WTC11 (cell line): ENCODE measurements around the gene MFSD2A. TPM values are rescaled to one million over a fixed set of nuclear protein-coding genes. Genes with fewer than 3 reads are reported as not detected.

Experiments used
- ATAC-seq: fragments of 200-7000 bp; cut with Tn5 transposase; 2 replicates; pipeline ENCODE4 v1.10.0; 2021; ENCODE audit warnings: mild to moderate bottlenecking, moderate library complexity
- CTCF ChIA-PET: fragments of 300-600 bp; sonication (Branson Sonifier 250); formaldehyde crosslinking; loops from one replicate; lab custom pipeline; 2021; ENCODE audit warnings: antibody characterized with exemption; lab: Charles Lee
- POLR2A ChIA-PET: fragments of 350-600 bp; sonication (Branson Sonifier 250); formaldehyde crosslinking; loops from one replicate; lab custom pipeline; 2021; ENCODE audit warnings: antibody characterized with exemption; lab: Charles Lee
- DNase-seq: peaks from one replicate; pipeline ENCODE4 v3.0.0; 2021; ENCODE audit warnings: low spot score
- H3K27ac Mint-ChIP-seq: 2 replicates; pipeline ENCODE4 v1.8.0; 2021; ENCODE audit warnings: mixed read lengths
- H3K27me3 Mint-ChIP-seq: 2 replicates; pipeline ENCODE4 v1.8.0; 2021; ENCODE audit warnings: low read depth, mild to moderate bottlenecking, moderate library complexity, mixed read lengths
- H3K36me3 Mint-ChIP-seq: 2 replicates; pipeline ENCODE4 v1.8.0; 2021; ENCODE audit warnings: mixed read lengths
- H3K4me1 Mint-ChIP-seq: 2 replicates; pipeline ENCODE4 v1.8.0; 2022; ENCODE audit warnings: mixed read lengths
- H3K4me3 Mint-ChIP-seq: 2 replicates; pipeline ENCODE4 v1.8.0; 2021; ENCODE audit warnings: mild to moderate bottlenecking, moderate library complexity, mixed read lengths
- H3K9me3 Mint-ChIP-seq: 2 replicates; pipeline ENCODE4 v1.8.0; 2021; ENCODE audit warnings: mixed read lengths
- ATF2 ChIP-seq: sonication (generic); formaldehyde crosslinking; IDR thresholded peaks from 2 replicates; pipeline ENCODE4 v1.8.1; 2022; ENCODE audit warnings: low read depth, missing genetic modification reagents, borderline replicate concordance
- ATF3 ChIP-seq: sonication (generic); formaldehyde crosslinking; conservative IDR thresholded peaks from 2 replicates; pipeline ENCODE4 v1.8.1; 2022; ENCODE audit warnings: mild to moderate bottlenecking, missing genetic modification reagents
- ATF6 ChIP-seq: sonication (generic); formaldehyde crosslinking; IDR thresholded peaks from 2 replicates; pipeline ENCODE4 v1.8.1; 2023; ENCODE audit warnings: mild to moderate bottlenecking, missing genetic modification reagents
- CREM ChIP-seq: sonication (generic); formaldehyde crosslinking; IDR thresholded peaks from 2 replicates; pipeline ENCODE4 v1.8.1; 2022; ENCODE audit warnings: mild to moderate bottlenecking, missing genetic modification reagents, moderate library complexity
- CTCF ChIP-seq: fragments of 200-600 bp; IDR thresholded peaks from 2 replicates; pipeline ENCODE4 v1.8.0; 2022; ENCODE audit warnings: antibody characterized with exemption
- EMX1 ChIP-seq: fragments of 250-450 bp; sonication (Bioruptor Pico); IDR thresholded peaks from 2 replicates; pipeline ENCODE4 v1.8.0; 2021; ENCODE audit warnings: mild to moderate bottlenecking
- FOXK1 ChIP-seq: sonication (generic); formaldehyde crosslinking; IDR thresholded peaks from 2 replicates; pipeline ENCODE4 v1.8.0; 2022; ENCODE audit warnings: mild to moderate bottlenecking, moderate library complexity, missing genetic modification reagents
- FOXP1 ChIP-seq: sonication (generic); formaldehyde crosslinking; IDR thresholded peaks from 2 replicates; pipeline ENCODE4 v1.8.0; 2022; ENCODE audit warnings: missing genetic modification reagents, mild to moderate bottlenecking, moderate library complexity, borderline replicate concordance
- GTF2I ChIP-seq: fragments of 250-450 bp; sonication (Bioruptor Pico); conservative IDR thresholded peaks from 2 replicates; pipeline ENCODE4 v1.4.0; 2021; ENCODE audit warnings: mild to moderate bottlenecking
- JAZF1 ChIP-seq: fragments of 250-450 bp; sonication (Bioruptor Pico); IDR thresholded peaks from 2 replicates; pipeline ENCODE4 v1.9.0; 2021; ENCODE audit warnings: moderate library complexity, mild to moderate bottlenecking, inconsistent platforms
- KAT7 ChIP-seq: sonication (generic); formaldehyde crosslinking; IDR thresholded peaks from 2 replicates; pipeline ENCODE4 v1.8.1; 2023; ENCODE audit warnings: missing genetic modification reagents, mild to moderate bottlenecking, borderline replicate concordance
- MXD4 ChIP-seq: fragments of 250-450 bp; sonication (Bioruptor Pico); IDR thresholded peaks from 2 replicates; pipeline ENCODE4 v1.8.0; 2021; ENCODE audit warnings: mild to moderate bottlenecking, moderate library complexity, borderline replicate concordance
- NFE2L1 ChIP-seq: sonication (generic); formaldehyde crosslinking; IDR thresholded peaks from 2 replicates; pipeline ENCODE4 v1.8.1; 2023; ENCODE audit warnings: missing genetic modification reagents
- NFYB ChIP-seq: sonication (generic); formaldehyde crosslinking; conservative IDR thresholded peaks from 2 replicates; pipeline ENCODE4 v1.8.0; 2022; ENCODE audit warnings: low read depth, missing genetic modification reagents
- PRRX2 ChIP-seq: fragments of 250-450 bp; sonication (Bioruptor Pico); IDR thresholded peaks from 2 replicates; pipeline ENCODE4 v1.8.0; 2021; ENCODE audit warnings: mild to moderate bottlenecking
- SMAD4 ChIP-seq: sonication (generic); formaldehyde crosslinking; IDR thresholded peaks from 2 replicates; pipeline ENCODE4 v1.8.0; 2022; ENCODE audit warnings: mild to moderate bottlenecking, missing genetic modification reagents
- STAT6 ChIP-seq: sonication (generic); formaldehyde crosslinking; conservative IDR thresholded peaks from 2 replicates; pipeline ENCODE4 v1.8.1; 2023; ENCODE audit warnings: mild to moderate bottlenecking, low read depth, missing genetic modification reagents, moderate library complexity
- TCF7 ChIP-seq: sonication (generic); formaldehyde crosslinking; IDR thresholded peaks from 2 replicates; pipeline ENCODE4 v1.8.0; 2022; ENCODE audit warnings: mild to moderate bottlenecking, low read depth, missing genetic modification reagents, moderate library complexity
- TEAD1 ChIP-seq: sonication (generic); formaldehyde crosslinking; IDR thresholded peaks from 2 replicates; pipeline ENCODE4 v1.8.0; 2022; ENCODE audit warnings: mild to moderate bottlenecking, missing genetic modification reagents
- TEAD4 ChIP-seq: sonication (generic); formaldehyde crosslinking; IDR thresholded peaks from 2 replicates; pipeline ENCODE4 v1.8.0; 2022; ENCODE audit warnings: mild to moderate bottlenecking, missing genetic modification reagents
- USF2 ChIP-seq: sonication (generic); formaldehyde crosslinking; IDR thresholded peaks from 2 replicates; pipeline ENCODE4 v1.8.1; 2023; ENCODE audit warnings: mild to moderate bottlenecking, missing genetic modification reagents, moderate library complexity
- ZNF121 ChIP-seq: sonication (generic); formaldehyde crosslinking; IDR thresholded peaks from 2 replicates; pipeline ENCODE4 v1.8.0; 2023; ENCODE audit warnings: missing genetic modification reagents
- ZNF416 ChIP-seq: fragments of 250-450 bp; sonication (Bioruptor Pico); IDR thresholded peaks from 2 replicates; pipeline ENCODE4 v1.9.0; 2021; ENCODE audit warnings: mild to moderate bottlenecking, inconsistent platforms
- total RNA-seq: library from RNA; stranded (reverse); gene quantifications from 3 replicates; pipeline ENCODE4 v1.2.3, GENCODE V29; 2021

Gene MFSD2A
- total RNA-seq, 1 experiment from 2014 or later: 14.0 TPM

- TF ChIP-seq CTCF (no peak), ATF2 (CRISPR knock-in tag) (no peak), FOXP1 (CRISPR knock-in tag) (no peak), FOXK1 (CRISPR knock-in tag) (no peak)
Measured at GRCh38 chr1:40011198-40011597, 56.3 kb downstream of the MFSD2A start (continued).

GRCh38 chr1:40014253-40014706 lies 59.3 kb downstream of the MFSD2A start:
- no peaks in the 10 kb centered on the region for H3K27me3 Mint-ChIP-seq
- no peaks in the 10 kb centered on the region for H3K4me1 Mint-ChIP-seq
- CTCF ChIA-PET: interaction anchor here (0.7 to 1.9 kb wide), 7 partner anchors 15 to 217 kb away, joined by 3 to 8 read pairs (median 3); no protein-coding TSS in a partner anchor
- no peak overlapping the region for H3K4me3 Mint-ChIP-seq
- no peak overlapping the region for H3K27ac Mint-ChIP-seq
- peaks cover 20% of the 10 kb centered on the region for H3K9me3 Mint-ChIP-seq
- POLR2A ChIA-PET: interaction anchor here (0.6 kb wide), 2 partner anchors 243 to 759 kb away, joined by 3 read pairs; no protein-coding TSS in a partner anchor
- TF ChIP-seq ATF3 (CRISPR knock-in tag) (no peak), TCF7 (CRISPR knock-in tag) (no peak), ZNF121 (CRISPR knock-in tag) (no peak), USF2 (CRISPR knock-in tag) (no peak), NFE2L1 (CRISPR knock-in tag) (no peak), JAZF1 (CRISPR knock-in tag) (no peak), GTF2I (no peak), EMX1 (CRISPR knock-in tag) (no peak), TEAD4 (CRISPR knock-in tag) (no peak), STAT6 (no peak), SMAD4 (CRISPR knock-in tag) (no peak), ZNF416 (CRISPR knock-in tag) (no peak), MXD4 (CRISPR knock-in tag) (no peak), TEAD1 (CRISPR knock-in tag) (no peak), CTCF (no peak), KAT7 (CRISPR knock-in tag) (no peak), CREM (CRISPR knock-in tag) (no peak), NFYB (CRISPR knock-in tag) (no peak), PRRX2 (CRISPR knock-in tag) (no peak), ATF6 (CRISPR knock-in tag) (no peak)
- no peak for DNase-seq
- ATAC-seq: no peak
- H3K36me3 Mint-ChIP-seq: no peaks in the 10 kb centered on the region
